GM12875 (cell line): ENCODE measurements around the gene CD2AP.

Source experiments
- H3K4me3 ChIP-seq: one replicate; pipeline ENCODE4 v1.5.1; 2011; ENCODE audit warnings: low read depth, low read length, control low read depth
- TF ChIP-seq, protein P1 (sequence below): IDR thresholded peaks from 2 replicates; pipeline ENCODE4 v1.5.1; 2011; ENCODE audit warnings: low read depth, mild to moderate bottlenecking, control low read depth, inconsistent platforms, low read length, moderate library complexity, borderline replicate concordance; ENCODE audit not compliant: insufficient read depth

The CD2AP gene

DNA sequence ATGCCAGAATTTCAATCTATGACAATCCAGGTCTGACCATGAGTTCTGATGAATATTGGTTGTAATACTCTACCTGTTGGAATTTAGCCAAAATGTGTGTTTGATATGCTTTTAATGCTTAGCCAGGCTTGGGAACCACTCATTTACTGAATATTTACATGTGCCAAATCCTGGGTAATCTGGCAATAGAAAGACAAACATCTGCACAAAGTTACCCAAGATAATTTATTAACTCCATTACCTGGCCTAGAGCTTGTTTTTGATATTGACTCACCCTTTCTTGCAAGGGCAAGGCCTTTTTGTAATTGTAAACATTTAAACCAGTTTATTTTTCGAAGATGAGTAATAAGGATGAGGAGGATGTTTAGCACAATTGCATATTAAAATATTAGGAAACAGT lies 13.5 kb upstream of the CD2AP start:
- no peak overlapping the region for H3K4me3 ChIP-seq
- TF ChIP-seq, protein P1, sequence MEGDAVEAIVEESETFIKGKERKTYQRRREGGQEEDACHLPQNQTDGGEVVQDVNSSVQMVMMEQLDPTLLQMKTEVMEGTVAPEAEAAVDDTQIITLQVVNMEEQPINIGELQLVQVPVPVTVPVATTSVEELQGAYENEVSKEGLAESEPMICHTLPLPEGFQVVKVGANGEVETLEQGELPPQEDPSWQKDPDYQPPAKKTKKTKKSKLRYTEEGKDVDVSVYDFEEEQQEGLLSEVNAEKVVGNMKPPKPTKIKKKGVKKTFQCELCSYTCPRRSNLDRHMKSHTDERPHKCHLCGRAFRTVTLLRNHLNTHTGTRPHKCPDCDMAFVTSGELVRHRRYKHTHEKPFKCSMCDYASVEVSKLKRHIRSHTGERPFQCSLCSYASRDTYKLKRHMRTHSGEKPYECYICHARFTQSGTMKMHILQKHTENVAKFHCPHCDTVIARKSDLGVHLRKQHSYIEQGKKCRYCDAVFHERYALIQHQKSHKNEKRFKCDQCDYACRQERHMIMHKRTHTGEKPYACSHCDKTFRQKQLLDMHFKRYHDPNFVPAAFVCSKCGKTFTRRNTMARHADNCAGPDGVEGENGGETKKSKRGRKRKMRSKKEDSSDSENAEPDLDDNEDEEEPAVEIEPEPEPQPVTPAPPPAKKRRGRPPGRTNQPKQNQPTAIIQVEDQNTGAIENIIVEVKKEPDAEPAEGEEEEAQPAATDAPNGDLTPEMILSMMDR, result no peak

- no peak overlapping the region for H3K4me3 ChIP-seq
- TF ChIP-seq, protein P1, result no peak
Observed at GRCh38 chr6:47465117-47465516, 12.5 kb upstream of the CD2AP start.

DNA sequence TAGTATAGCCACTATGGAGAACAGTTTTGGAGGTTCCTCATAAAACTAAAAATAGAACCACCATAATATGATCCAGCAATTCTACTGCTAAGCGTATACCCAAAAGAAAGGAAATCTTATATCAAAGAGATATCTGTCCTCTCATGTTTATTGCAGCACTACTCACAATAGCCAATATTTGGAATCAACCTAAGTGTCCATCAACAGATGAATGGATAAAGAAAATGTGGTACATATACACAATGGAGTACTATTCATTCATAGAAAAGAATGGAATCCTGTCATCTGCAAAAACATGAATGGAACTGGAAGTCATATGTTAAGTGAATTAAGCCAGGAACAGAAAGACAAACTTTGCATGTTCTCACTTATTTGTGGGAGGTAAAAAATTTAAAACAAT lies 5.7 kb upstream of the CD2AP start:
- TF ChIP-seq, protein P1, result no peak
- no peak overlapping the region for H3K4me3 ChIP-seq

DNA sequence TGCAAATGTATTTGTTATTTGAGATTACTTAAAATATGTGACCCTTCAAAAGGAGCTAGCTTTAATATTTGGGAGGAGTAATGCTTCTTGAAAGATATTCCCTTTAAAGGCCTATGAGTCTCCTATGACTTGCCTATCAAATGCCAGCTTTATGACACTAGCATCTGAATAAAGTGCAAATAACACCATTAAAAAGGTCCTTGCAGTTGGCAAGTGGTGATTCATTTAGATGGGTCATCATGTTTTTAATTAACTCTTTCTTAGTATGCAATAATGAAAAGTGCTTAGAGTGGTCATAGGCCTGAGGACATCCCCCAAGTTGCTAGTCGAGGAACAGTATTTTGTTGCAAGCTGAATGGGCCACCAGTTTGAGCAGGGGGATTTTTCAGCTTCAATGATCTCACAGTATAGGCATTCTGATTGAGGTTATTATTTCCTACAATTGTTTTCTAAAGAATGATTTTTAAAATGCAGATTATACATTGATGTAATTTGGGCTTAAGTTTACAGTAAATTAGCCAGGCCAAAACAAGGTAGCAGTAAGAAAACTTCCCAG lies 3.7 kb upstream of the CD2AP start:
- TF ChIP-seq, protein P1, result no peak

DNA sequence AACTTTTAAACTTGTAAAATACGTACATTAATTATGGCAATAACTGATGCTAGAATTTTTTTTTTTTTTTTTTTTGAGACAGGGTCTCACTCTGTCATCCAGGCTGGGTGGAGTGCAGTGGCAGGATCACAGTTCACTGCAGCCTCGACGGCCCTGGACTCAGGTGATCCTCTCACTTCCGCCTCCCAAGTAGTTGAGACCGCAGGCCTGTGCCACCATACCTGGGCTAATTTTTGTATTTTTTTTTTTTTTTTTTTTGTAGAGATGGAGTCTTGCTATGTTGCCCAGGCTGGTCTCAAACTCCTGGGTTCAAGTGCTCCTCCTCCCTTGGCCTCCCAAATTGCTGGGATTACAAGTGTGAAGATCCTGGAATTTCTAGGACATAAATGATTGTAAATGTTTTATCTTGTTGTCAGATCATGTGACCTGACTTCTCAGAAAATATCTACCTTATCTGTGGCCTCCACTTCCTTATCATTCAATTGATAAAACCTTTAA lies 2.2 kb upstream of the CD2AP start:
- no peak overlapping the region for H3K4me3 ChIP-seq
- TF ChIP-seq, protein P1, result no peak

More for the DNA sequence above, 3.7 kb upstream of the CD2AP start:
- H3K4me3 ChIP-seq, result no peak overlapping the region

DNA sequence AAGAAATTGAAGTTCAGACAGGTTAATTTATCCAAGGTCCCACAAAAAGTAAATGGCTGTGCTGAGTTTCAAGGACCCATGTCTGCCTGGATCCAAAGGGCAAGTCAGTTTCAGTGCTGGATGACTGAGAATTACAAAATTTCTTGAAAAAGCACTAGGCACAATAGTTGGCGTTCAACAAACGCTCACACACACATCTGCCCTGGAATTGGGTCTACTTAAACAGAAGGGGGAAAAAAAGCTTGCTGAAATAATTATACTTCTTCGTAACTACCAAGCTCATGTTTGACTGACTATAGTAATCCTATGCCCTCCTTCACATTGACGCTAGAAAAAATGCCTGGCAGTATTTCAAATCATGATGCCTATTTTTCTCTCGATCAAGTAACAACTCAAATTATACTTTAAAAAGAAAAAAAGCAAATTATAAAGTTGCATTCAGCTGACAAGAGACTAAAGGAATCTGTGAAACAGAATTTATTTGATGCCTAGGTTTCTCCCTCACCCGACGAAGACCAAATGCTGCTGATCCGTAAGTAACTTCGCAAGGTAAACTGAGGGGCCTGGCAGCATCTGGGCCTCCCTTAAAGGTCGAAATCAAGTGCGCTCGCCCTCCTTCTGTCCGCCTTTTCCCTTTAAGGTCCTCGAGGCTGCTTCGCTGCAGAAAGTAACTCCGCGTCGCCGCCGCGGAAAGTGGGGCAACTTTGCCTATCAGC lies 650 bp upstream of the CD2AP start:
- peak overlapping the region; percentile 78 for H3K4me3 ChIP-seq
- TF ChIP-seq, protein P1, result no peak
